ENCODE results near the gene SLC12A5.

Gene SLC12A5

GRCh38 chr20:46031014-46031569 lies 2.1 kb downstream of the SLC12A5 start:
- Histone ChIP-seq H3K79me2 (ENCODE audit: control insufficient read depth, low read length) (no peaks in the 10 kb centered on the region), H3K4me3 (ENCODE audit: low read length) (no peak overlapping the region), H3K9me2 (replicated peaks; ENCODE audit: control insufficient read depth, low read length) (no peaks in the 10 kb centered on the region), H3K4me2 (ENCODE audit: low read length) (no peak overlapping the region), H3K4me1 (ENCODE audit: control insufficient read depth, low read length) (no peaks in the 10 kb centered on the region), H4K20me1 (ENCODE audit: control insufficient read depth, insufficient read depth, low read depth, low read length) (no peaks in the 10 kb centered on the region), H3K27me3 (ENCODE audit: control insufficient read depth, low read length) (peaks cover 20% of the 10 kb centered on the region), H3K27ac (ENCODE audit: low read depth, low read length) (no peak overlapping the region), H3K9me3 (ENCODE audit: control insufficient read depth, insufficient read depth, low read length) (no peaks in the 10 kb centered on the region), H3F3A (ENCODE audit: control insufficient read depth, insufficient read depth) (no peaks in the 10 kb centered on the region), H3K36me3 (ENCODE audit: control insufficient read depth, low read length) (no peaks in the 10 kb centered on the region)
- no peak for TF ChIP-seq EZH2phosphoT487 (IDR thresholded peaks at IDR 0.05; ENCODE audit: borderline replicate concordance, low read length)
- TF ChIP-seq, protein P1, sequence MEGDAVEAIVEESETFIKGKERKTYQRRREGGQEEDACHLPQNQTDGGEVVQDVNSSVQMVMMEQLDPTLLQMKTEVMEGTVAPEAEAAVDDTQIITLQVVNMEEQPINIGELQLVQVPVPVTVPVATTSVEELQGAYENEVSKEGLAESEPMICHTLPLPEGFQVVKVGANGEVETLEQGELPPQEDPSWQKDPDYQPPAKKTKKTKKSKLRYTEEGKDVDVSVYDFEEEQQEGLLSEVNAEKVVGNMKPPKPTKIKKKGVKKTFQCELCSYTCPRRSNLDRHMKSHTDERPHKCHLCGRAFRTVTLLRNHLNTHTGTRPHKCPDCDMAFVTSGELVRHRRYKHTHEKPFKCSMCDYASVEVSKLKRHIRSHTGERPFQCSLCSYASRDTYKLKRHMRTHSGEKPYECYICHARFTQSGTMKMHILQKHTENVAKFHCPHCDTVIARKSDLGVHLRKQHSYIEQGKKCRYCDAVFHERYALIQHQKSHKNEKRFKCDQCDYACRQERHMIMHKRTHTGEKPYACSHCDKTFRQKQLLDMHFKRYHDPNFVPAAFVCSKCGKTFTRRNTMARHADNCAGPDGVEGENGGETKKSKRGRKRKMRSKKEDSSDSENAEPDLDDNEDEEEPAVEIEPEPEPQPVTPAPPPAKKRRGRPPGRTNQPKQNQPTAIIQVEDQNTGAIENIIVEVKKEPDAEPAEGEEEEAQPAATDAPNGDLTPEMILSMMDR (IDR thresholded peaks at IDR 0.05; ENCODE audit: low read depth, low read length, poor library complexity, severe bottlenecking) = no peak

DNA sequence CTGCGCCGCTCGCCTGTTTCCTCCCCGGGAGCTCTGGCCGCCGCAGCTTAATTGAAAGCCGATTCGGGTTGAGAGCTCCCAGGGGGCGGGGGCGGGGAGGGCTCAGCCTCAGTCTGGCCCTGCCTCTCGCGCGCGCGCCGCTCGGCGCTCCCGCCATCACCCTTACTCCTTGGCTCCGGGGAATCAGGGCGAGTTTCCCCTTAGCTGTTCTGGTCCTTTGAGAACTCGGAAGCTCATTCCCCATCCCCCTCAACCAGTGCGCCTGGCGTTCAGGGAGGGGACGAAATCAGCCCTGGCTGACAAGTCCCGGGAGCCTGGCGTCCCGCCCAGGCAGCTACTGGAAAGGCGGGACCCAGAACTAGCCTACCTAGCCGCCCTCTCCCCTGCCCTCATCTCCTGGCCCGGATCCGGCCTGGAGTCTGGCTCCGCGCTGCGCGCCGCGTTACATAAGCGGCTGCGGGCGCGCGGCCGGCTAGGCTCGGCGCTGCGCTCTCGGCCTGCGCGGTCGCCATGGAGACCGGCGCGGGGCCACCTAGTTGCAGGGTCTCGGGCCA lies 2.8 kb downstream of the SLC12A5 start:
- H3F3A ChIP-seq (ENCODE audit: control insufficient read depth, insufficient read depth) = no peaks in the 10 kb centered on the region
- no peak for TF ChIP-seq EZH2phosphoT487 (IDR thresholded peaks at IDR 0.05; ENCODE audit: borderline replicate concordance, low read length)
- TF ChIP-seq, protein P1 (IDR thresholded peaks at IDR 0.05; ENCODE audit: low read depth, low read length, poor library complexity, severe bottlenecking) = no peak
- no peaks in the 10 kb centered on the region for H3K4me1 ChIP-seq (ENCODE audit: control insufficient read depth, low read length)
- no peaks in the 10 kb centered on the region for H3K79me2 ChIP-seq (ENCODE audit: control insufficient read depth, low read length)
- H3K36me3 ChIP-seq (ENCODE audit: control insufficient read depth, low read length) = no peaks in the 10 kb centered on the region
- no peak overlapping the region for H3K4me2 ChIP-seq (ENCODE audit: low read length)
- H3K27ac ChIP-seq (ENCODE audit: low read depth, low read length) = no peak overlapping the region
- H3K4me3 ChIP-seq (ENCODE audit: low read length) = no peak overlapping the region
- no peaks in the 10 kb centered on the region for H3K9me3 ChIP-seq (ENCODE audit: control insufficient read depth, insufficient read depth, low read length)
- H3K27me3 ChIP-seq (ENCODE audit: control insufficient read depth, low read length) = peaks cover 20% of the 10 kb centered on the region
- no peaks in the 10 kb centered on the region for H3K9me2 ChIP-seq (replicated peaks; ENCODE audit: control insufficient read depth, low read length)
- no peaks in the 10 kb centered on the region for H4K20me1 ChIP-seq (ENCODE audit: control insufficient read depth, insufficient read depth, low read depth, low read length)

GRCh38 chr20:46034039-46034438 lies 5.0 kb downstream of the SLC12A5 start:
- H3K4me3 ChIP-seq (ENCODE audit: low read length) = no peak overlapping the region
- TF ChIP-seq, protein P1 (IDR thresholded peaks at IDR 0.05; ENCODE audit: low read depth, low read length, poor library complexity, severe bottlenecking) = no peak
- TF ChIP-seq EZH2phosphoT487 (IDR thresholded peaks at IDR 0.05; ENCODE audit: borderline replicate concordance, low read length) = no peak
- no peaks in the 10 kb centered on the region for H3K79me2 ChIP-seq (ENCODE audit: control insufficient read depth, low read length)
- no peaks in the 10 kb centered on the region for H3K36me3 ChIP-seq (ENCODE audit: control insufficient read depth, low read length)
- H3K4me2 ChIP-seq (ENCODE audit: low read length) = no peak overlapping the region
- no peaks in the 10 kb centered on the region for H3K9me2 ChIP-seq (replicated peaks; ENCODE audit: control insufficient read depth, low read length)
- no peaks in the 10 kb centered on the region for H3K4me1 ChIP-seq (ENCODE audit: control insufficient read depth, low read length)
- H3F3A ChIP-seq (ENCODE audit: control insufficient read depth, insufficient read depth) = no peaks in the 10 kb centered on the region
- no peaks in the 10 kb centered on the region for H3K9me3 ChIP-seq (ENCODE audit: control insufficient read depth, insufficient read depth, low read length)
- peaks cover 28% of the 10 kb centered on the region for H3K27me3 ChIP-seq (ENCODE audit: control insufficient read depth, low read length)
- no peaks in the 10 kb centered on the region for H4K20me1 ChIP-seq (ENCODE audit: control insufficient read depth, insufficient read depth, low read depth, low read length)
- no peak overlapping the region for H3K27ac ChIP-seq (ENCODE audit: low read depth, low read length)
